Measurements from ENCODE around the gene GAB4.
"Not testable (repeated sequence)": the region's sequence is repeated elsewhere in the genome, so short reads cannot be mapped to it uniquely, and the experiment has no call there.

The GAB4 gene

GRCh38 chr22:17035976-17036841 lies 28.2 kb upstream of the GAB4 start:
- not testable (repeated sequence) for DNase-seq (ENCODE audit: low read depth); H3K4me3 ChIP-seq (ENCODE audit: low read depth, low read length)

DNA sequence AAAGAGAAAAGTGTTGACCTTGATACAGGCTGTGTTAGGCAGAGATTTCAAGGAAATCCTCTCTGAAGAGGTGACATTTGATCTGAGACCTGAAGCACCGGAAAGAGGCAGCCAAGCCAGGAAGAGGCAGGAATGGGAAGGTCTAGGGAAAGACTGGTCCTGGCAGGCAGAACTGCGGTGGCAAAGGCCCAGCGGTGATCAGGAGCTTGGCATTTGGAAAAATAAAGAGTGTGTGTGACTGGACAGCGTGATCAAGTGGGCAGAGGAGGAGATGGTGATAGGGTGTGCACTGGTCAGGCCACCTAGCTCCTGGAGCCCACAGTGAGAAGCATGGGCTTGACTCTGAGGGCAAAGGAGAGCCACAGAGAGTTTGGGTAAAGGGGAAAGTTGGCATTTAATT lies 27.2 kb upstream of the GAB4 start:
- TF ChIP-seq CTCF (IDR thresholded peaks at IDR 0.05; ENCODE audit: low read depth, low read length) (no peak), POLR2A (IDR thresholded peaks at IDR 0.05; ENCODE audit: extremely low read depth, insufficient read length) (no peak), MYC (IDR thresholded peaks at IDR 0.05; ENCODE audit: low read depth, low read length) (no peak)
- TF ChIP-seq, protein P1, sequence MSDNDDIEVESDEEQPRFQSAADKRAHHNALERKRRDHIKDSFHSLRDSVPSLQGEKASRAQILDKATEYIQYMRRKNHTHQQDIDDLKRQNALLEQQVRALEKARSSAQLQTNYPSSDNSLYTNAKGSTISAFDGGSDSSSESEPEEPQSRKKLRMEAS (IDR thresholded peaks at IDR 0.05; ENCODE audit: low read depth, low read length) = no peak
- no peak overlapping the region for H3K4me3 ChIP-seq (ENCODE audit: low read depth, low read length)
- no peak for DNase-seq (ENCODE audit: low read depth)

DNA sequence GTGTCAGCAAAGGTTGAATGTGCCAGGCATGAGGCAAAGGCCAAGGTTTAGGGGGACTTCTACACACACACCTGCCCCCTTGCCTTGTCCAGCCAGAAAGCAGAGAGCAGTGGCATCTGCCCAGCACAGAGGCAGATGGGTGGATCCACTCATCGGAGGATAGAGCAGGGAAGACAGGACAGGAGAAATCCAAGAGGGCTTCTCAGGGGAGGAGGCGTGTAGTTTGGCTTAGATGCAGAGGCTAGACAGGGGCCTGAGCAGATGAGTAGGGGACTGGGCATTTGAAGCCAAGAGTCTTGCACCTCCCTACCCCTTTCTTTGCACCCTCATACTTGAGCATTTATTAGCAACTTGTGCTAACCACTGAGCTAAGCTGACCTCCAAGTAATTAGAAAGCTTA lies 26.5 kb upstream of the GAB4 start:
- not testable (repeated sequence) for DNase-seq (ENCODE audit: low read depth); H3K4me3 ChIP-seq (ENCODE audit: low read depth, low read length)

DNA sequence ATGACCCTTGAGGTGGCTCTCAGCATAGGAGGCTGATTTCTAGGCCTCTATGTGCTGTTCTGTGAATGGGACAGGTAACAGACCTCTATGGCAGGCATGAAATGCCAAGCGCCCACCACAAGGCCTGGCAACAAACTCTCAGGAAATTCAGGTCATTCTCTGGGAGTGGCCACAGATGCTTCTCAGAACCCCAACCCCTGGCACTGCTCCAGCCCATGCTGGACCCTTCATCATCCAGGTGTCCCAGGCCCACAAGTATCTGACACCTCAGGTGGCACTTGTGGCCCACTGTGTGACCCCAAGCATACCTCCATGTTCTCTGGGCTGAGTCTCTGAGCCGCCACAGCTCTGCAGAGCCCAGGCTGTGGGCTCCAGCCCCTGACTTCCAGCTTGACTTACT lies 24.3 kb upstream of the GAB4 start:
- not testable (repeated sequence) for DNase-seq (ENCODE audit: low read depth); H3K4me3 ChIP-seq (ENCODE audit: low read depth, low read length)

DNA sequence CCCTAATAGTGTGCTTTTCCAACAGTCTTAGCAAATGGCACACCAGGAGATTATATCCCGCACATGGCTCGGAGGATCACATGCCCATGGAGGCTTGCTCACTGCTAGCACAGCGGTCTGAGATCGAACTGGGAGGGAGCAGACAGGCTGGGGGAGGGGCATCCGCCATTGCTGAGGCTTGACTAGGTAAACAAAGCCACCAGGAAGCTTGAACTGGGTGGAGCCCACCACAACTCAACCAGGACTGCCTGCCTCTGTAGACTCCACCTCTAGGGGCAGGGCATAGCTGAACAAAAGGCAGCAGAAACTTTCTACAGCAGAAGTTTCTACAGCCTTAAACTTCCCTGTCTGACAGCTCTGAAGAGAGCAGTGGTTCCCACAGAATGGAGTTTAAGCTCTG lies 16.4 kb upstream of the GAB4 start:
- H3K4me3 ChIP-seq (ENCODE audit: low read depth, low read length); DNase-seq (ENCODE audit: low read depth): not testable (repeated sequence)

DNA sequence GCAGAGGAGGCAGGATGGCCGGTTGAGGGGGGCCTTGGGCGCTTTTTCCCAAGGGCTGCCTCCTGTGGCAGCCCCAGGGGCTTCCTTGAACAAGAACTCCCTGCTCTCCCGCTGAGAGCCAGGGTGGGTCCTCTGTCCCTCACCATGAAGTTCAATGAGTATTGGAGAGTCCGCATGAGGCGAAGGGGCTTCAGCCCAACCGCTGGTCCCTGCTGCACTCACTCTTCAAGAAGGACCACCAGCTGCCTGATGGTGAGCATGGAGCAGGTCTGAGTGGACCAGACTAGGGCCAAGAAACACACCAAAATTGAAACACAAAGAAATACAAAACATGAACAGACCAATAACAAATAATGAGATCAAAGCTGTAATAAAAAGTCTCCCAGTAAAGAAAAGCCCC lies 7.5 kb upstream of the GAB4 start:
- not testable (repeated sequence) for DNase-seq (ENCODE audit: low read depth); H3K4me3 ChIP-seq (ENCODE audit: low read depth, low read length)

DNA sequence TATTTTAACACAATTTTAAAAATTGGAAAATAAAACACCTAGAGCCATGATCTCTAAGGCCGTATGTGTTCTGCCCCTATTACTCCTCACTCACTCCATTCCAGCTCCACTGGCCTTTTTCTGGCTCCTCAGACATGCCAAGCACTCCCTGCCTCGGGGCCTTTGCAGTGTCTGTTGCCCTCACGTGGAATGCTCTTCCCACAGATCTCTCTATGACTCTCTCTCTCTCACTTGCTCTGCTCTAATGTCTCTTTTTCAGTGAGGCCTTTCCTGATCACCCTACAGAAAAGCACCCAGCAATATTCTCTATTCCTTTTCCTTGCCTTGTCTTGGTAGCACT lies 6.0 kb upstream of the GAB4 start:
- DNase-seq (ENCODE audit: low read depth); H3K4me3 ChIP-seq (ENCODE audit: low read depth, low read length): not testable (repeated sequence)

- TF ChIP-seq, protein P1 (IDR thresholded peaks at IDR 0.05; ENCODE audit: low read depth, low read length) = no peak
- TF ChIP-seq POLR2A (IDR thresholded peaks at IDR 0.05; ENCODE audit: extremely low read depth, insufficient read length) = no peak
- TF ChIP-seq MYC (IDR thresholded peaks at IDR 0.05; ENCODE audit: low read depth, low read length) = no peak
- TF ChIP-seq CTCF (IDR thresholded peaks at IDR 0.05; ENCODE audit: low read depth, low read length) = no peak
- no peak for DNase-seq (ENCODE audit: low read depth)
Observed at GRCh38 chr22:17013396-17014100, 5.5 kb upstream of the GAB4 start.

DNA sequence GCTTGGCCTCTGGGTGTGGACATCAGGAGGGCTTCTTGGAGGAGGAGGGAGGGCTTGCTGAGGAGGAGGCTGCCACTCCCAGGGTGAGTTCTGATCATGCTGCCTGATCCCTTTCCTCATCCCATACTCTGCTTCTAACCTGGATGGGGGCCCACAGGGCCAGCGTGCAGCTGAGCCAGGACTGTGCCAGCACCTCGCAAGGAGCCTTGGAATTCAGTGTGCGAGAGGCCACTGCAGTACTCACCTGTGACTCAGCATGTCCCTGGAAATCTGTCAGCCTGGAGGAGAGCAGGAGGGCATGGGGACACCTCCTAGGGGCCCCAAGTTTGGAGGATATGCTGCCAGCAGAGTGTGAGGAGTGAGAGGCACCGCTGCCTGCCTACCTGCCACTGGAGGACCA lies 4.2 kb upstream of the GAB4 start:
- H3K4me3 ChIP-seq (ENCODE audit: low read depth, low read length) = no peak overlapping the region
- DNase-seq (ENCODE audit: low read depth) = no peak
- TF ChIP-seq CTCF (IDR thresholded peaks at IDR 0.05; ENCODE audit: low read depth, low read length) (no peak), POLR2A (IDR thresholded peaks at IDR 0.05; ENCODE audit: extremely low read depth, insufficient read length) (no peak), MYC (IDR thresholded peaks at IDR 0.05; ENCODE audit: low read depth, low read length) (no peak)
- TF ChIP-seq, protein P1 (IDR thresholded peaks at IDR 0.05; ENCODE audit: low read depth, low read length) = no peak

More at GRCh38 chr22:17013396-17014100, 5.5 kb upstream of the GAB4 start:
- H3K4me3 ChIP-seq (ENCODE audit: low read depth, low read length) = no peak overlapping the region
